HCT116 (cell line): ENCODE results near the gene OPCML.

Experiments
- ATF3 ChIP-seq: IDR thresholded peaks from 2 replicates; pipeline ENCODE4 v1.6.1; 2012
- CEBPB ChIP-seq: IDR thresholded peaks from 2 replicates; pipeline ENCODE4 v1.6.1; 2012; ENCODE audit warnings: low read depth
- CTCF ChIP-seq, 3 experiments: fragments of 200-600 bp in 1 of 3; sonication (generic) in 1 of 3; IDR thresholded peaks in 2 of 3; conservative IDR thresholded peaks in 1 of 3; 2 replicates each; pipeline ENCODE4 v1.5.1; 2012 to 2017; ENCODE audit warnings: low read depth in 2 of 3, low read length in 2 of 3, antibody characterized with exemption in 1 of 3, borderline replicate concordance in 1 of 3, control low read depth in 1 of 3, mild to moderate bottlenecking in 1 of 3, mixed read lengths in 1 of 3, mixed run types in 1 of 3, moderate library complexity in 1 of 3; ENCODE audit not compliant: insufficient read depth in 1 of 3
- EZH2 ChIP-seq: fragments of 200-600 bp; sonication (generic); IDR thresholded peaks from 2 replicates; pipeline ENCODE4 v1.6.1; 2017; ENCODE audit warnings: antibody characterized with exemption, mixed run types
- EZH2phosphoT487 ChIP-seq: fragments of 200-600 bp; IDR thresholded peaks from 2 replicates; pipeline ENCODE4 v1.6.1; 2018; ENCODE audit warnings: antibody characterized with exemption, borderline replicate concordance
- MAX ChIP-seq: IDR thresholded peaks from 2 replicates; pipeline ENCODE4 v1.6.1; 2012
- POLR2A ChIP-seq: IDR thresholded peaks from 2 replicates; pipeline ENCODE4 v1.7.0; 2011; ENCODE audit warnings: borderline replicate concordance; ENCODE audit not compliant: insufficient read depth, insufficient read length; ENCODE audit errors: extremely low read depth
- POLR2AphosphoS5 ChIP-seq: IDR thresholded peaks from 2 replicates; pipeline ENCODE4 v1.6.1; 2011; ENCODE audit warnings: mild to moderate bottlenecking, low read depth, low read length, moderate library complexity
- RAD21 ChIP-seq: IDR thresholded peaks from 2 replicates; pipeline ENCODE4 v1.6.1; 2012; ENCODE audit warnings: low read depth, mild to moderate bottlenecking
- REST ChIP-seq: IDR thresholded peaks from 2 replicates; pipeline ENCODE4 v1.6.1; 2012; ENCODE audit warnings: low read depth
- SIN3A ChIP-seq: IDR thresholded peaks from 2 replicates; pipeline ENCODE4 v1.6.1; 2012; ENCODE audit warnings: low read depth
- YY1 ChIP-seq: IDR thresholded peaks from 2 replicates; pipeline ENCODE4 v1.6.1; 2011; ENCODE audit warnings: low read length, low read depth, moderate library complexity, mild to moderate bottlenecking; ENCODE audit not compliant: insufficient replicate concordance; ENCODE audit errors: extremely low read depth
- ZBTB33 ChIP-seq: IDR thresholded peaks from 2 replicates; pipeline ENCODE4 v1.6.1; 2011; ENCODE audit warnings: mild to moderate bottlenecking, low read length, moderate library complexity; ENCODE audit not compliant: insufficient replicate concordance; ENCODE audit errors: extremely low read depth

- TF ChIP-seq ZBTB33: no peak
- no peak for TF ChIP-seq CTCF (IDR thresholded peaks at IDR 0.05 in 2 of 3, conservative IDR thresholded peaks at IDR 0.05 in 1 of 3; ENCODE audit: borderline replicate concordance in 1 of 3, insufficient read depth in 1 of 3, low read depth in 2 of 3, low read length in 2 of 3)
- TF ChIP-seq SIN3A: no peak
- no peak for TF ChIP-seq RAD21
- TF ChIP-seq EZH2: no peak
- TF ChIP-seq CEBPB: no peak
- no peak for TF ChIP-seq EZH2phosphoT487
- no peak for TF ChIP-seq POLR2AphosphoS5
- TF ChIP-seq POLR2A: no peak
- no peak for TF ChIP-seq MAX
- TF ChIP-seq YY1: no peak
- no peak for TF ChIP-seq REST
- TF ChIP-seq ATF3: no peak
These were observed 450.4 kb downstream of the OPCML start for GRCh38 chr11:133081730-133082452.
